BJ (cell line): ENCODE data around the gene CCNB1IP1. TPM values are rescaled to one million over a fixed set of nuclear protein-coding genes. Genes with fewer than 3 reads are reported as not detected.
"Not testable (repeated sequence)": the region's sequence is repeated elsewhere in the genome, so short reads cannot be mapped to it uniquely, and the experiment has no call there.

ENCODE experiments used
- CTCF ChIA-PET: fragments of 350-600 bp; formaldehyde crosslinking; extraction: SDS; loops from one replicate; lab custom pipeline; 2021; ENCODE audit warnings: antibody characterized with exemption, inconsistent platforms; lab: Yijun Ruan, JAX
- POLR2A ChIA-PET: fragments of 300-600 bp; sonication (Branson Sonifier 250); formaldehyde crosslinking; extraction: SDS; loops from one replicate; lab custom pipeline; 2021; ENCODE audit warnings: antibody characterized with exemption; lab: Charles Lee
- DNase-seq: peaks from one replicate; pipeline ENCODE4 v3.0.0-alpha.2; 2011; ENCODE audit warnings: low read depth
- H3K27me3 ChIP-seq: 2 replicates; pipeline ENCODE4 v1.6.0; 2011; ENCODE audit warnings: low read length; ENCODE audit not compliant: control insufficient read depth, insufficient read depth
- H3K36me3 ChIP-seq: 2 replicates; pipeline ENCODE4 v1.5.1; 2011; ENCODE audit warnings: low read length; ENCODE audit not compliant: control insufficient read depth, insufficient read depth
- H3K4me3 ChIP-seq: 2 replicates; pipeline ENCODE4 v1.5.1; 2011; ENCODE audit warnings: low read depth, mild to moderate bottlenecking, control low read depth, low read length
- CTCF ChIP-seq: IDR thresholded peaks from 2 replicates; pipeline ENCODE4 v1.5.1; 2011; ENCODE audit warnings: low read depth, mild to moderate bottlenecking, control low read depth, inconsistent platforms, low read length, moderate library complexity; ENCODE audit not compliant: insufficient read depth
- polyA plus RNA-seq: library from polyadenylated mRNA; depleted of rRNA; stranded (reverse); fragments of >200 nt; gene quantifications from 2 replicates; pipeline ENCODE4 v1.2.3, GENCODE V29; 2011

The CCNB1IP1 gene
- polyA plus RNA-seq, 1 experiment = 41.0 TPM

DNA sequence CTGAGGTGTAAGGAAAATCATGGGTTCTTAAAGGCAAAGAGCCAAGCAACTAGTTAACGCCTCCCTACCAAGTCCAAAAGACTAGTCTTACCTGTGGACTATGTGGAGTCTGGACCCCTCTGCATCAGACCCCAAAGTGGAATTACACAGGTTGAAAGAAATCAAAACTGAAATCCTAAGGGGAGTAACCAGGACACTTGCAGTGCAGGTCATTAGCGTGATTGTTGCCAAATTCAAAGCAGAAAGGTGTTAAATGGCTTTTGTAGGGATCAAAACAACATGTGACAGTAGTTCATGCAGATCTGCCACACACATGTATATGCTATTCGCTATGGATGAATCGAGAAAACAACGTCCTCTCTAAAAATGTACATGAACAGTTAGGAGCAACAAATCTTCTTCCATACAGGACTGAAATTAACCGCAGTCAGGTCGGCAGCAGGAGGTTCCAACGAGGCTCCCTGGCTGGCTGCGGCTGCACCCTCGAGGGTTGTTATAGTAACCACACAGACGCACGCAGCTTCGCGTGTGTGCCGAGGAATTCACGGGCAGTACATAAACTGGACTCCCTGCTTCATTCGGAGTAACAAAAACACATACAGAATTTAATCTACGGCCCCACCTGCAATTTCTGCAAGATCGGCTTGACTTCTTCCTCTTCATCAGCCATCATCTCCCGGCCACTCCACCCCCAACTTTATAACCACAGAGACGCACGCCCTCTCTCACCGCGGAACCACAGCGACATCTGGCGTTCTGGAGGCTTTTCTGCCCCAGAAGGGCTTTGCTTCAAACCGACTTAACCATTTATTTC is 27.6 kb downstream of the CCNB1IP1 start, which contains the start of gene TTC5:
Gene TTC5, minus strand, starts transcription at position 687 of the 814 bp plus-strand sequence. Its CDS starts 14 bp downstream, at position 673.
- Histone ChIP-seq H3K36me3 (peaks cover 1% of the 10 kb centered on the region), H3K27me3 (no peaks in the 10 kb centered on the region), H3K4me3 (peak within 1 kb of the TSS; percentile 64)
- POLR2A ChIA-PET = no interaction called here
- DNase-seq = peak; percentile 44
- CTCF ChIA-PET = interaction anchor here (1.4 to 1.7 kb wide), 2 partner anchors 13 to 24 kb away, joined by 4 to 8 read pairs; no protein-coding TSS in a partner anchor
- TF ChIP-seq CTCF = peak; percentile 96

- ChIA-PET CTCF (interaction anchor here (1.1 kb wide), 1 partner anchor 23 kb away, joined by 3 read pairs; no protein-coding TSS in a partner anchor), POLR2A (no interaction called here)
- no peak for TF ChIP-seq CTCF
- peak; percentile 1 for DNase-seq
- Histone ChIP-seq H3K27me3 (no peaks in the 10 kb centered on the region), H3K36me3 (peaks cover 10% of the 10 kb centered on the region), H3K4me3 (no peak overlapping the region)
Measured at GRCh38 chr14:20302042-20302755, 30.9 kb downstream of the CCNB1IP1 start.

DNA sequence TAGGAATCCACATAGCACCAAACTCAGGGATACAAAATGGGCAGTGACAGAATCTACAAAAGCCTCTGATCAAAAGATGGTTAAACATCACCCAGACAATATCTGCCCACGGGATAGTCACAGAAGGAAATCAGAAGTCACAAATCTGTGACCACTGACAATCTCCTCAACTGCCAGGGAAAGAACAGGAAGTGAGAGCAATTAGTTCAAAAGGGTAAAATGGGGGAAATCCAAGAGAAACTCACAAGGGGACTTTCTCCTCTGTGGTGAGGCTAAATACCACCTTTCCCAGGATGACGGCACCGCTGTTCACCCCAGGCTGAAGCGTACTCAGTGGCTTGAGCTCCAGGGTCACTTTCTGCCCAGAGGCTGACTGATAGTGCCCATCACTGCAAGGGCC is 38.0 kb downstream of the CCNB1IP1 start:
- TF ChIP-seq CTCF = no peak
- no peak for DNase-seq
- peaks cover 12% of the 10 kb centered on the region for H3K36me3 ChIP-seq
- H3K27me3 ChIP-seq = no peaks in the 10 kb centered on the region
- no peak overlapping the region for H3K4me3 ChIP-seq
- POLR2A ChIA-PET = no interaction called here
- CTCF ChIA-PET = no interaction called here

DNA sequence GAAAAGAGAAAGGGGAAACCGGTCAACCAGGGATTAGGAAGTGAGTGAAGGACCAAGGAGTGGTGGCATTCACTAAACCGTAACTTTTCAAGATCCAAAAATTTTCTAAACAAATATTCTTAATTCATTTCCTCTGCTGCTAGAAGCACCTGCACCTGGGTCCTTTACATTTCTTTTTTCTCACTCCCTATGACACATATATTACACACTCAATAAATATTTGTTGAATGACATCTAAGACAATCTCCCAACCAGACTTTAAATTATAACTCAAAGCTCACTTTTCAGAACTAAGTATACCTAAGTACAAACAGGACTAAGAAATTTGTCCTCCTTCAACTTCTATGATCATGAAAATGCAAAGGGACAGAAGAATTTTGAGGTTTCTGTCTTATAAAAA is 38.4 kb downstream of the CCNB1IP1 start:
- ChIA-PET POLR2A (no interaction called here), CTCF (no interaction called here)
- peaks cover 12% of the 10 kb centered on the region for H3K36me3 ChIP-seq

GRCh38 chr14:20281998-20282397 is 51.1 kb downstream of the CCNB1IP1 start:
- CTCF ChIA-PET, POLR2A ChIA-PET, DNase-seq, H3K27me3 ChIP-seq, H3K36me3 ChIP-seq, H3K4me3 ChIP-seq: not testable (repeated sequence)

More for the DNA sequence above, 38.4 kb downstream of the CCNB1IP1 start:
- DNase-seq = no peak
- TF ChIP-seq CTCF = no peak
- Histone ChIP-seq H3K4me3 (no peak overlapping the region), H3K27me3 (no peaks in the 10 kb centered on the region)

- H3K27me3 ChIP-seq, H3K4me3 ChIP-seq, H3K36me3 ChIP-seq, CTCF ChIA-PET, POLR2A ChIA-PET, DNase-seq: not testable (repeated sequence)
Measured at GRCh38 chr14:20280265-20280664, 52.8 kb downstream of the CCNB1IP1 start.
